ENCODE results near the gene ASB4.
"Not testable (repeated sequence)": the region's sequence is repeated elsewhere in the genome, so short reads cannot be mapped to it uniquely, and the experiment has no call there.

ASB4 gene

DNA sequence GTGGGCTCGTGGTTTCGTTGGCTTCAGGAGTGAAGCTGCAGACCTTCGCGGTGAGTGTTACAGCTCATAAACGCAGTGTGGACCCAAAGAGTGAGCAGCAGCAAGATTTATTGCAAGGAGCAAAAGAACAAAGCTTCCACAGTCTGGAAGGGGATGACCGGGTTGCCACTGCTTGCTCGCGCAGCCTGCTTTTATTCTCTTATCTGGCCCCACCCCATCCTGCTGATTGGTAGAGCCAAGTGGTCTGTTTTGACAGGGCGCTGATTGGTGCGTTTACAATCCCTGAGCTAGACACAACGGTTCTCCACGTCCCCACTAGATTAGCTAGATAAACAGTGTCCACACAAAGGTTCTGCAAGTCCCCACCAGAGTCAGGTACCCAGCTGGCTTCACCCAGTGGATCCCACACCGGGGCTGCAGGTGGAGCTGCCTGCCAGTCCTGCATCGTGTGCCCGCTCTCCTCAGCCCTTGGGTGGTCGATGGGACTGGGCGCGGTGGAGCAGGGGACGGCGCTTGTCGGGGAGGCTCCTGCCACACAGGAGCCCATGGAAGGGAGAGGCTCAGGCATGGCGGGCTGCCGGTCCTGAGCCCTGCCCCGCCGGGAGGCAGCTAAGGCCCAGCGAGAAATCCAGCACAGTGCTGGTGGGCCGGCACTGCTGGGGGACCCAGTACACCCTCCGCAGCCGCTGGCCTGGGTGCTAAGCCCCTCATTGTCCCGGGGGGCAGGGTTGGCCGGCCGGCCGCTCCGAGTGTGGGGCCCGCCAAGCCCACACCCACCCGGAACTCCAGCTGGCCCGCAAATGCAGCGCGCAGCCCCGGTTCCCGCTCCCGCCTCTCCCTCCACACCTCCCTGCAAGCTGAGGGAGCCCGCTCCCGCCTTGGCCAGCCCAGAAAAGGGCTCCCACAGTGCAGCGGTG, 66.5 kb downstream of the ASB4 start:
- DNase-seq (ENCODE audit: low read depth) = not testable (repeated sequence)

DNA sequence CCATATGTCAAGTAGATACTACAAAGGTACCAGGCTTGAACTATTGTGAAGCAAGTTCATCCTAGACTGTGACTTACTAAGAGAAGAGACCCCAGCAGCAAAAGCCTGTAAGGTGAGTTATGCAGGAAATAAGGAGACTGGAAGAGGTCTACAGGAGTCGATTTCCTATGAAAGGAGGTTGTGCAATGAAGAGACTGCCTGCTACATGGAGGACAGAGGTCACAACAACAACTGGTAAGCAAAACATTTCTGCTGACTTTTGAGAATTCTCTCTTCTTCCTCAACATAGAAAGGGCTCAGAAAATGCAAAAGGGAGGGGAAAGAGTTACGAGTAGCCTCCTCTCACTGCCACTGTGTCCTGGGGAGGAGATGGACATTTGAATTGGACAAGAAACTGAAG, 68.2 kb downstream of the ASB4 start:
- no peak for DNase-seq (ENCODE audit: low read depth)

DNA sequence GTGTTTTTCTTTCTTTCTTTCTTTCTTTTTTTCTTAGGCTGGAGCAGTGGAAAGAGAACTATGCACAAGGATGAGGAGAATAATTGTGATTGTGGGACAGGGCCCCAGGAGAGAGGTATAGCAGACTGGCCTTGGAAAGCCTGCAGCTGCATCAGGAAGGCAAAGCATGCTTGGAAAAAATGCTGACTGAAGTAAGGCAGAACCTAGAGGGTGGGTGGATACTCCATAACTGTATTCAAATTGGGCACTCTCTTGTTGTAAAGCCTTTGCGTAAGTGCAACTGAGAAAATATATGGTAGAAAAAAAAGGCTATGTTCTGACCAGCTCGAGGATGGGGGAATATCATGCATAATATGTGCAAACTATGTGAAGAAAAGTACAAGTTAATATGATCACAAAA, 71.0 kb downstream of the ASB4 start:
- no peak for DNase-seq (ENCODE audit: low read depth)

DNA sequence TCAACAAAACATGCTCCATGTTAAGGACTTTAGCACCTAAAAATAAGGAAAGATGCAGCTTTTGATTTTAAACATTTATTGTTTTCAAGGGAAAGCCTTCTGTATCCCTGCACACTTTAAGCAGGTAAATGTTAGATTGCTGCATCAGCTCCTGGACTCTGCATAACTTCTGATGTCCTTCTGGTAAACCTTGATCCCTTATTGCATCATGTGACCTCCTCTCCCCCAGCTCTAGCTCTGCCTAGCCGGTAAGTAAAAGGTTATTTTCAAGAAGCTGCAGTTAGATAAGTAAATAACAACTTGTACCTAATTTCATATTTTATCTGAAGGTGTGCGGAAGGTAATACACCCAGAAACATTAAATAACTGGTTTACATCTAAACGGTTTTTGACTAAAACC, 73.1 kb downstream of the ASB4 start:
- no peak for DNase-seq (ENCODE audit: low read depth)

DNA sequence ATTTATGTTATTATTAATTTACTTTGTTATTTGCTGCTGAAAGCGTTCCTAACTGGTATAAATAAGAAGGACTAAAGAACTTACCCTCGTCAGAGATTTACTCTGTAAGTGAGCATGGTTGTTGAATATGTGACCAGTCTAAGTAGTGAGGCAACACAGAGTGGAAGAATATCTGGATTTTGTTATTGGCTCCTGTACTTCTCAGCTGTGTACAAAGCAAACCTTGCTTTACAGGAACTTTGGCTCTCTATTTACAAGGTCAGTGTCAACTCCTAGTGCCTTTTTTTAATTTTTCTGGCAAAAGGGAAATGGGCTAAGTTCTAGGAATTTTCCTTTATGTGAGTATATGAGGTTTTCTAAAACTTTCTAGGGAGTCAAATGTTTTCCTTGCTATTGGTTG, 74.9 kb downstream of the ASB4 start:
- DNase-seq (ENCODE audit: low read depth) = no peak

DNA sequence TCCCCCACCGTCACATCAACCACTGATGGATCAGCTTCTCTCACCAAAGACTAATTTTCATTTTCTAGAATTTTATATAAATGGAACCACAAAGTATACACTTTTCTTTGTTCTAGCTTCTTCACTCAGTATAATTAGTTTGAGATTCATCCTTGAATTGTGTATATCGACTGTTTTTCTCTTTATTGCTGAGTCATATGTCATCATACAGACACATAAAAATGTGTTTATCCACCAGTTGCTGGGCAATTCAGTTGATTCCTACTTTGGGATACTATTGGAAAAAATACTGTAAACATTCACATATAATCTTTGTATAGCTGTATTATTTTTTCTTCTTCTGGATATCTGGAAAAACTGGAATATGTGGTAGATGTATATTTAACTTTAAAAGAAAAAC, 84.0 kb downstream of the ASB4 start:
- no peak for DNase-seq (ENCODE audit: low read depth)

DNA sequence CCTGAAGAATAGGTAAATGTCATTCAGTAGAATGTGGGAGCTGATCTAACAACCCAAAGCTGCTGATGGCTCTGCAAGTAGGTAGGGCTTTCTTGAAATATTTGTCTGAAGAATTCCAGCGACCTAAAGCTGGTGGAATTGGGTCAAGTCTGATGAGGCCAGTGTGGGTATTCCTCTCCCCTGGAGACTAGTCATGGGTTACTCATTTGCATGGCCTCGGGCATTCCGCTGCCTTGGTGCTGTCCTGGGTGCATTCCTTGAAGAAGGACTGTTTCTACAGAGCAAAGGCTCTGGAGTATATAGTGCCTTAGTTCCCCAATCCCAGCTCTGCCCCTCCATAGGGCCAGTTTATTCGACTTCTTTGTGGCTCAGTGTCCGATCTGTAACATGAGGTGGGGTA, 91.4 kb downstream of the ASB4 start:
- DNase-seq (ENCODE audit: low read depth) = no peak

DNA sequence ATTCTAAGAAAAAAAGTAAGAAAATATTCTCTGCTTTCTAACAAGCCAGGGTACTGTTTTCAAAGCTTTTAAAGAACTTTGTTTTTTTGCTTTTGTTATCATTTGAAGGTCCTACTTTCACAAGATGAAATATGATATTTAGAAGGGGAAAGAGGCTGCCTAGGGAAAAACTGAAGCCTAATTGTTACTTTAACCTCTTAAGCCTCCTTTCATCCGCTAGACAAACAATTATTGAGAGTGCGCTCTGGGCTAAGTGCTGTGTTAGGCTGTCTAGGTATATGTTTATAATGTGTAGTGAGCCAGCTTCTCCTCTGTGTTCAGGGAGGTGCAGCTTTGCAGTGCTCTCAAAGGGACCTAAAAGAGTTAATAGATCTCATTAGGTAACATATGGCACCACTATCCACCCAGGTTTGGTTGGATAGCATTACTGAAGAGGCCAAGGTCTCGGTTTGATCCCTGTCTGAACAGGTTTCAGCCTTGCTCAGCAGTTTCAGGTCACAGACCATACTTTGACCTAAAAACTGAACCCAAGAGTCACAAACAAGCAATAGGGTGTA, 92.6 kb downstream of the ASB4 start:
- no peak for DNase-seq (ENCODE audit: low read depth)

DNA sequence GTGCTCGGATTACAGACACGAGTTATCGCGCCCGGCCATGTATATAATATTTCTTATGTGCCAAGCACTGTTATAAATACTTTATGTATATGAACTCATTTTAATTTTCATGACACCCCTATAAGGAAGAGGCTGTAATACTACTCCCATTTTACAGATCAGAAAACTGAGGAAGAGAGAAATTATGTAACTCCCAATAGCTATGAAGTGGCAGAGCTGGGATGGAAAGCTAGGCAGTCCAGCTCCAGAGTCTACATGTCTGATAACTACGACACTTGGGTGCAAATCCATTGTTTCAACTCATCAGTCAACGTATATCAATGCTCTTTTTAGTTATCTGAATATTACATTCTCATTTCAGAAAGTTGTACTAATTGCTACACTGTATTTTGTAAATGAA, 93.6 kb downstream of the ASB4 start:
- DNase-seq (ENCODE audit: low read depth) = no peak

DNA sequence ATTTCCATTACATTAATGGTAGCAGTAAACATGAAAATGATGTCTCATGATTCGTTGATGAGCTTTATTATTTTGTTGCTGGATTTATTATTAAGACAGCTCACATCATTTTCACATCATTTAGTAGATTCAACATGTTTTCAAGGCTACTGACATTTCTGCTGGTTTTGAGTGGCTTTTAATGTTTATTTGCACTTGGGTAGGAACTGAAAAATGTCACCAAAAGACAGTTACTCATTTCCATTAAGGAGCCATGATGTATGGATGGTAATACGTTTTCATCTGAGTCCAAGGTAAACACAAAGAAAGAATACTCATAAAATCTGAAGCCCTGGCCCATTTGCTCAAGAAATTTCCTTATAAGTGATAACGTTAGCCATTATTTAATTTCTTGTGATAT, 95.7 kb downstream of the ASB4 start:
- DNase-seq (ENCODE audit: low read depth) = no peak

DNA sequence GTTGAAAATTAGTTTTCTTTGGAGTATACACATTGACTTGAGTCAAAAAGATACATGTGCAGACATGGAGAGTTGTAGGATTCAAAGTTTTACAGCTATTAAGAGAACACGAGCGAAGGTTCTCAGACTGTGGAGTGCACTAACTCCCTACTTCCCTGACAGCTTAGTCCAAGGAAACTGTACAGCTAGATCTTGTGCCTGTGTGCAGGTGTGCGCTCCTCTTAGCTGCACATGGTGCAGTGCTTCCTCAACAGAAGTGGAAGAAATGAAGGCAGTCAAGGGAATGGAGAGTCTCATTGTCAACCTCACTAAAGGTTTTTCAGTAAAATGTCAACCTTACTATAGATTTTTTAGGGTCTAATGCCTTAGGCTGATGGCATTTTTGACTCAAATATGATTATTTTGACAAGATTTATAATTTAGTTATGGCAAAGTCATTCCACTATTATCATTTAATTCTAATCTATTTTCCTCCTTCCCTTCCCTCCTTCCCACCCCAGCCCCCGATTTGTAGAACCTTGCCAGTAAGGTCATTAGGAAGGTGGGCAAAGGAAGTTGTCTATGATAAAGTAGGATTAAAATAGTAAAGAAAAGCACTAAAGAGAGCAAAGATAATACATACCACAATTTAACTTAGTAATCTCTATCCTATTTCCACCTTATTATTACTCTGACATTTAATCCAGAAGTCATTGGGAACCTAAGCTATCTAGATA, 97.0 kb downstream of the ASB4 start:
- DNase-seq (ENCODE audit: low read depth) = no peak

DNA sequence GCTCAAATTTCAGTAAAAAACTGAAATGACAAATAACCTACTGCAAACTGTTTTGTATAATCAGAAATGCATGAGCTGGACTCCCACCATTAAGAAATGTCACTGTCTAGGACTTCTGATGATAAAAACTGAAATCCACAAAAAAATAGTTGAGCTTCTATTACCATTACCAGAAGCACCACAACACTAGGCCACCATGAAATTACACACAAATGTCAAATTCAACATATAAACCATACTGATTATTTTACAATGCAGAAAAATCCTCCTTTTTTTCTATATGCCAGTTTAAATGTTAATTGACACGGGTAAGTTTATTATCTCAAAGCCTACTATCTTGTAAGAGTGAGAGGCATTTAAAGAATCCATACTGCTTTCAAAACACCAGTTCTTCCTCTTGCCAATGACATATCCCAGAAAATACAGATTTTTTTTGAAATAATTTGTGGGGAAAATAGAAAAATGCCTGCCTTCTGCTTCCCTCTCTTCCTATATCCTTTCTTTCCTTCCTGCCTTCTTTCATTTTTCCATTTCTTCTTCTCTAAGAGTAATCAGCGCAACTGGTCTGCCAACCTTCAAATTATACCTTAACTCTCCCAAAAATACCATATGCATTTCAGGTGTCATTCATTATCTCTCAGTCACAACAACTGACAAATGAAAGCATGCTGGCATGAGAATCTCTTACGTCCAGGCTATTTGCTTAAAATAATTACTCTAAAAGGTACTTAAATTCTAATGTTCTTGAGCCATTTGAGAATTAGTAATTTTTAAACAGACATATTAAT, 98.3 kb downstream of the ASB4 start:
- DNase-seq (ENCODE audit: low read depth) = no peak

DNA sequence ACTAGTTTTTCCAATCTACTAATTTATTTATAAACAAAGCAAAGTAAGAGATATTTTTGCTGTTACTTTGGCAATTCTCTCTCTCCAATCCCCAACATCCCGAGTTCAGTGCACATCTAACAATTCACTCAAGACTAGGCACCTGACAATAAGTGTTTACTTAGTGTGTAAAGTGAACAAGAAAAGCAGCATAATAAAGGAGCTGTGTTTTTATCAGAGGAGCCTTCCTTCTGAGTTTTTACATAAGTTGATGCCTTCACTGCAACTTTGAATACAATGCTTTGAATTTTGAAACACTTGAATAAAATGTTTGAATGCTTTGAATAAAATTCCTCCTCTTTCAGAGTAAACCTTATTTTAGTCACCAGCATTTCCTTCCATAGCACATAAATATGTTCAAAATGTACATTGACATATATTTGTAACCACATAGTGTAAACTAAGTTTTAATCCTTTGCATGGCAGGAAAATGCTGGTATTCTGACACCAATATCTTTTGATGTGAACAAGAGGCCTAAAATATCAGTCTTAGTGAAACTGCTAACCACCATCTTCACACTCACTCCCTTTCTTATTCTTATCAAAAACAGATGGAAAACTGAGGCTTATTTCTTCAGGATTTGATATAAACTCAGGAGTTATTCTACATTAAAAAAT, 99.2 kb downstream of the ASB4 start:
- no peak for DNase-seq (ENCODE audit: low read depth)

DNA sequence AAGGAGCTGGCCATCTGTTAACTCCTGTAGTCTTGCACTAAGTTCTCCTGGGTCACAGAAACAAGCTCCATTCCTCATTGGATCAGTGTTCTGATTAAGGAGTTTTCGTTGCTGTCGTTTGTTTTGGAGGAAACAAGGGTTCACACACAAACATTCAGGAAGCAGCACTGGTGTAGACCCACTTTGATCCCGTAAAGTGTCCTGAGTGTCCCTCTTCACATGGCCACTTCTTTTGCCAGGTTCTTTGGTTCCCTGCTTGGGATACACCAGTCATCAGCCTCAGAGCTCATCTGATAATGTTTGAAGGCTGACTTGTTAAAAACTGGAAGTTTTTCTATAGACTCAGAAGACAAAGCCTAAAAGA, 99.7 kb downstream of the ASB4 start:
- DNase-seq (ENCODE audit: low read depth) = no peak

DNA sequence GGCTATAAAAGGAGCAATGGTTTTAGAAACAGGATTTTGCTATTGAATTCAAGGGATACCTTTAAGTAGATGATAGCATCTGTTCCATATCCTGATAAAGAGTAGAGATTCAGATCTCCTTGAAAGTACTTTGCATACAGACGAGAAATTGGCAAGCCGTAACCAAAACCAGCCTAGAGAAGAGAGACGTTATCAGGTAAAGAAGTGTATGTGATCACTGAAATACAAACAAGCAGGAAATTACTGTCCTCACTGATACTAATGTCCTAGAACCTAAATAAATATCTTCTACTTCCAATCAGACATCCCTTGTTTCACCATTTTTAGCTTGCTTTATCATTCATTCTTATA, 101.2 kb downstream of the ASB4 start:
- no peak for DNase-seq (ENCODE audit: low read depth)

DNA sequence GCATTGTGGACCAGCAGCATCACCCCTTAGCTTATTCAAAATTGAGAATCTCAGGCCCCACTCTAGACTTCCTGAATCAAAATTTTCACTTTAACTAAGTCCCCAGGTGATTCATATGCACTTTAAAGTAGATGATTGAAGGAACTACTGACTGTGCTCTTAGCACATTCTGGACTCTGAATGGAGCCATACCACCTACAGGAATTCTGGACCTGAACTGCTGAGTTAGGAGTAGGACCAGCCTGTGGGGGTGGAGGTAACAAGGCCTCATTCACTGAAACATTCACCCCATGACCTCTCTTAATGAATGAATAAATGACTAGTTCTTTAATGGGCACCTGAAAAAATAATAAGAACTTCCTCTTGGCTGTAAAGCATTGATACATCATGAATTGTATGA, 103.3 kb downstream of the ASB4 start:
- no peak for DNase-seq (ENCODE audit: low read depth)

DNA sequence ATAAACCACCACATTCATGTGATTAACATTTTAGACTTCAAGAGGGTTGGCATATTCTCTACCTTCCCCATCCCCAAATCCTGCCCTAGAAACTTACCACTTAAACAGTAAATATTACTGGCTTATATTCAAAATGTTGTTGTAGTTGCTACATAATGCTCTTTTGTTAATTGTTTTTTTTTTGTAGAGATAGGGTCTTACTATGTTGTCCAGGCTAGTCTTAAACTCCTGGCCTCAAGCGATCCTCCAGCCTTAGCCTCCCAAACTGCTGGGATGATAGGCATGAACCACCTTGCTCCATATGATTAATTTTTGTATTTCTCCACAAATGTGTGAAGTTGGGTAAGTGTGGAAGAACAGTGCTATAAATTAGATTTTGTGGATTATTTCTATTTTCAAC, 104.0 kb downstream of the ASB4 start:
- no peak for DNase-seq (ENCODE audit: low read depth)
